Endothelial cell of umbilical vein (primary cell): ENCODE results near the gene TRIM7. TPM values are rescaled to one million over a fixed set of nuclear protein-coding genes. Genes with fewer than 3 reads are reported as not detected.

Source experiments
- BruUV-seq: library from RNA; stranded (reverse); fragments of 400-500 nt; replicated peaks from 2 replicates; lab custom pipeline; 2021; lab: Mats Ljungman, UMichigan
- CTCF ChIA-PET: fragments of 300-600, 350-600 bp; sonication (Branson Sonifier 250); formaldehyde crosslinking; loops from one replicate; lab custom pipeline; 2021; ENCODE audit warnings: antibody characterized with exemption, inconsistent platforms; lab: Charles Lee
- POLR2A ChIA-PET: fragments of 300-600, 350-600 bp; sonication (Branson Sonifier 250); formaldehyde crosslinking; loops from one replicate; lab custom pipeline; 2021; ENCODE audit warnings: antibody characterized with exemption, inconsistent platforms; lab: Charles Lee
- DNase-seq: peaks from one replicate; pipeline ENCODE4 v3.0.0-alpha.2; 2011; ENCODE audit warnings: low read depth, low spot score
- FAIRE-seq: peaks from 2 replicates; lab custom pipeline; 2011; peaks lifted over from hg19 to GRCh38; lab: Jason Lieb, UNC
- H2AFZ ChIP-seq: 2 replicates; pipeline ENCODE4 v1.6.0; 2012; ENCODE audit warnings: low read depth, low read length, control low read depth, inconsistent platforms
- H3K27ac ChIP-seq: 2 replicates; pipeline ENCODE4 v1.5.1; 2011; ENCODE audit warnings: low read depth, mild to moderate bottlenecking, control low read depth, low read length, moderate library complexity; ENCODE audit not compliant: insufficient read depth
- H3K27me3 ChIP-seq, 2 experiments: 2 replicates each; pipeline versions ENCODE4 v1.6.0 to v1.6.1; 2011; ENCODE audit warnings: low read length in 2 of 2, mixed read lengths in 1 of 2; ENCODE audit not compliant: control insufficient read depth in 2 of 2, insufficient read depth in 2 of 2
- H3K36me3 ChIP-seq, 2 experiments: 2 replicates in 1 of 2; 3 replicates in 1 of 2; pipeline ENCODE4 v1.5.1; 2011; ENCODE audit warnings: low read length in 2 of 2, mild to moderate bottlenecking in 1 of 2, moderate library complexity in 1 of 2; ENCODE audit not compliant: control insufficient read depth in 2 of 2, insufficient read depth in 2 of 2; ENCODE audit errors: extremely low read depth in 1 of 2
- H3K4me1 ChIP-seq: 3 replicates; pipeline ENCODE4 v1.5.1; 2011; ENCODE audit warnings: mild to moderate bottlenecking, low read length; ENCODE audit not compliant: control insufficient read depth, insufficient read depth; ENCODE audit errors: extremely low read depth
- H3K4me2 ChIP-seq: 2 replicates; pipeline ENCODE4 v1.6.1; 2011; ENCODE audit warnings: low read length, control low read depth, mixed read lengths; ENCODE audit not compliant: insufficient read depth
- H3K4me3 ChIP-seq, 3 experiments: fragments of 200-600 bp in 1 of 3; sonication (generic), shearing (Covaris generic) in 1 of 3; replicated peaks in 1 of 3; 2 replicates each; pipeline ENCODE4 v1.5.1; 2011 to 2016; ENCODE audit warnings: control low read depth in 3 of 3, low read length in 3 of 3, mild to moderate bottlenecking in 2 of 3, inconsistent platforms in 1 of 3, low read depth in 1 of 3, moderate library complexity in 1 of 3; ENCODE audit not compliant: insufficient read depth in 1 of 3
- H3K79me2 ChIP-seq: 2 replicates; pipeline ENCODE4 v1.6.0; 2012; ENCODE audit warnings: low read length, inconsistent platforms; ENCODE audit not compliant: control insufficient read depth, insufficient read depth
- H3K9ac ChIP-seq: replicated peaks from 2 replicates; pipeline ENCODE3; 2011; ENCODE audit warnings: low read length, control low read depth; ENCODE audit not compliant: insufficient read depth; ENCODE audit errors: extremely low read depth
- H3K9me1 ChIP-seq: replicated peaks from 3 replicates; pipeline ENCODE4 v1.6.0; 2011; ENCODE audit warnings: mild to moderate bottlenecking, low read length; ENCODE audit not compliant: control insufficient read depth, insufficient read depth; ENCODE audit errors: extremely low read depth
- H3K9me3 ChIP-seq: replicated peaks from 2 replicates; pipeline ENCODE4 v1.5.1; 2012; ENCODE audit warnings: low read length, inconsistent platforms; ENCODE audit not compliant: control insufficient read depth, insufficient read depth
- H4K20me1 ChIP-seq: replicated peaks from 2 replicates; pipeline ENCODE3; 2011; ENCODE audit warnings: mild to moderate bottlenecking, low read length; ENCODE audit not compliant: control insufficient read depth, insufficient read depth; ENCODE audit errors: extremely low read depth
- CTCF ChIP-seq, 2 donors: IDR thresholded peaks; 1 replicate in 1 of 2; 2 replicates in 1 of 2; pipeline ENCODE4 v1.5.1; 2011; ENCODE audit warnings: low read length in 2 of 2, mild to moderate bottlenecking in 2 of 2, moderate library complexity in 2 of 2, control low read depth in 1 of 2, inconsistent platforms in 1 of 2, low read depth in 1 of 2; ENCODE audit not compliant: insufficient read depth in 1 of 2; ENCODE audit errors: extremely low read depth in 1 of 2
- EZH2 ChIP-seq: IDR thresholded peaks from 2 replicates; pipeline ENCODE4 v1.6.1; 2012; ENCODE audit warnings: borderline replicate concordance, low read depth, mild to moderate bottlenecking, moderate library complexity, low read length, inconsistent platforms; ENCODE audit not compliant: severe bottlenecking
- FOS ChIP-seq: IDR thresholded peaks from 2 replicates; pipeline ENCODE4 v1.6.1; 2011; ENCODE audit warnings: mild to moderate bottlenecking, low read length, moderate library complexity, borderline replicate concordance; ENCODE audit not compliant: insufficient read depth
- GATA2 ChIP-seq: IDR thresholded peaks from 2 replicates; pipeline ENCODE4 v1.7.0; 2011; ENCODE audit warnings: low read depth, mild to moderate bottlenecking, moderate library complexity, mixed read lengths, low read length; ENCODE audit not compliant: insufficient read length, insufficient read depth
- JUN ChIP-seq: IDR thresholded peaks from 2 replicates; pipeline ENCODE4 v1.6.1; 2011; ENCODE audit warnings: borderline replicate concordance, low read depth; ENCODE audit not compliant: insufficient read length, insufficient read depth
- MYC ChIP-seq: IDR thresholded peaks from one replicate; pipeline ENCODE4 v1.6.1; 2011; ENCODE audit warnings: mild to moderate bottlenecking, low read depth, low read length
- POLR2A ChIP-seq: IDR thresholded peaks from 2 replicates; pipeline ENCODE4 v1.6.1; 2012; ENCODE audit warnings: low read depth, mild to moderate bottlenecking, control low read depth, low read length
- POLR2AphosphoS5 ChIP-seq: IDR thresholded peaks from 2 replicates; pipeline ENCODE4 v1.6.1; 2012; ENCODE audit warnings: low read depth, mild to moderate bottlenecking, control low read depth, low read length, moderate library complexity; ENCODE audit not compliant: insufficient read depth
- dilution Hi-C: fragments of 300-500 bp; cut with MboI; formaldehyde crosslinking; loops from one replicate; pipeline ENCODE4 v1.15.0; 2019; ENCODE audit warnings: low sequenced_read_pairs; ENCODE audit not compliant: extremely low pct_ligation_motif_present
- intact Hi-C: fragments of 100-400 bp; cut with micrococcal nuclease; formaldehyde crosslinking; loops from one replicate; pipeline ENCODE4 v1.10.0; 2022
- polyA plus RNA-seq, 4 experiments: library from polyadenylated mRNA; depleted of rRNA in 3 of 4; stranded (reverse) in 3 of 4; unstranded in 1 of 4; fragments of >200 nt; gene quantifications; 2 replicates each; pipeline versions ENCODE4 v1.2.1 to v1.2.3, GENCODE V29; 2011 to 2012; ENCODE audit warnings: missing spikeins in 1 of 4
- total RNA-seq: library from RNA; stranded (reverse); gene quantifications from 2 replicates; pipeline ENCODE4 v1.2.3, GENCODE V29; 2021
- TF ChIP-seq, protein P1 (sequence below): IDR thresholded peaks from 2 replicates; pipeline ENCODE4 v1.6.1; 2011; ENCODE audit not compliant: insufficient read depth, insufficient read length

Gene TRIM7
- total and polyA plus RNA-seq, 2 donors (not counting 3 experiments of a cell fraction or from before 2014, with no cell fraction given): 2.7 to 3.4 TPM

DNA sequence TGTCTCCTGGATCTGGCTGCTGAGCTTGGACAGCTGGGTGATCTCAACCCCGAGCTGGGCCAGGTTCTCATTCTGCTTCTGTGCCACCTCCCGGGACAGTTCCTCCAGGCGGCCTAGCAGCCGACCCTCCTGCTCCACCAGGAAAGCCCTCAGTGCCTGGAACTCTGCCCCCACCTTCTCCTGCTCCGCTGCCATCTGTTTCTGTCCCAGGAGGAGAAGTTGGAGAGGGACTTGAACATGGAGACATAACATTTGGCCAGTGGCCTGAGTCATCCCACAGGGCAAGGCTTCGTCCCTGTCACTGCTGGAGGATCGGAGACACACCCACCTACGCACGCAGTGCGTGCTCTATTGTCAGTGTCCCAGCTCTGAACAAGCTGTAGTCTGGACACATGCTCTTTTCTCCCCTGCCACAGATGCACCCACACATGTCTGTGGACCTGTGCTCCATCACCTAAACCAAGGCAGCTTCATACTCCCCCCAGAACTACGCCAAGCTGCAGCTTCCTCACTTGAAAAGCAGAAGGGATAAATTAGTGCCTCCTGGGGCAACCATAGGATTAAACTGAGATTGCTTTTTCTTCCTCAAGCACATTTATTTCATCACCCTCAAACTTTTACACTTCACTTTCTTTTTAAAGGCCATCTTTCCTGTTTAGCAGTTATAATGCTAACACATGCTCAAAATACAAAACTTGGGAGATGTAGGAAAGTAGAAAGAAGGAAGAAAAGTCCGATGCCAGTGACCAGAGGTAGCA lies 4.9 kb downstream of the TRIM7 start:
- H3K9me3 ChIP-seq: no peaks in the 10 kb centered on the region
- ChIA-PET POLR2A (no interaction called here), CTCF (no interaction called here)
- H3K27ac ChIP-seq: no peak overlapping the region
- H2AFZ ChIP-seq: no peak overlapping the region
- H3K79me2 ChIP-seq: no peaks in the 10 kb centered on the region
- TF ChIP-seq POLR2AphosphoS5 (no peak), GATA2 (no peak), MYC (no peak), FOS (no peak), POLR2A (no peak), EZH2 (no peak), JUN (no peak), CTCF (IDR thresholded peaks at IDR 0.05; ENCODE audit: extremely low read depth in 1 of 2, insufficient read depth in 1 of 2, low read depth in 1 of 2, low read length in 2 of 2) (no peak)
- TF ChIP-seq, protein P1, sequence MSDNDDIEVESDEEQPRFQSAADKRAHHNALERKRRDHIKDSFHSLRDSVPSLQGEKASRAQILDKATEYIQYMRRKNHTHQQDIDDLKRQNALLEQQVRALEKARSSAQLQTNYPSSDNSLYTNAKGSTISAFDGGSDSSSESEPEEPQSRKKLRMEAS: no peak
- FAIRE-seq (no peak), DNase-seq (no peak)
- peaks cover 0 to 2% of the 10 kb centered on the region in 2 experiments for H3K27me3 ChIP-seq
- dilution Hi-C loops: no loop called here
- no peak overlapping the region for H3K4me3 ChIP-seq
- H4K20me1 ChIP-seq: no peaks in the 10 kb centered on the region
- BruUV-seq: no TSS peak
- no peaks in the 10 kb centered on the region for H3K36me3 ChIP-seq
- no peaks in the 10 kb centered on the region for H3K9me1 ChIP-seq
- H3K4me1 ChIP-seq: no peaks in the 10 kb centered on the region
- no peak overlapping the region for H3K9ac ChIP-seq
- intact Hi-C loops: loop anchor here (10.0 kb wide), 1 partner anchor 1645 kb away; the partner anchor contains the start of gene RUFY1
- no peak overlapping the region for H3K4me2 ChIP-seq
